Psoas muscle (tissue), 8 donors: Measurements from ENCODE around the gene TOR4A. TPM values are rescaled to one million over a fixed set of nuclear protein-coding genes. Genes with fewer than 3 reads are reported as not detected.

ENCODE experiments used
- ATAC-seq, 4 donors: fragments of 200-7000 bp; cut with Tn5 transposase; one replicate each; pipeline ENCODE4 v1.9.1; 2020; ENCODE audit warnings: moderate library complexity in 3 of 4, mild to moderate bottlenecking in 2 of 4
- DNase-seq, 2 donors: peaks; one replicate each; pipeline ENCODE4 v3.0.0-alpha.2; 2020
- H3K27ac ChIP-seq: fragments of 200-600 bp; one replicate; pipeline ENCODE4 v1.8.0; 2022
- H3K27me3 ChIP-seq, 3 donors: fragments of 200-600 bp in 1 of 3; one replicate each; pipeline versions ENCODE4 v1.6.1 to v1.8.0; 2013 to 2022; ENCODE audit warnings: low read length in 2 of 3, mild to moderate bottlenecking in 2 of 3, moderate library complexity in 1 of 3; ENCODE audit not compliant: insufficient read depth in 3 of 3
- H3K36me3 ChIP-seq, 2 donors: fragments of 200-600 bp in 1 of 2; one replicate each; pipeline versions ENCODE4 v1.6.1 to v1.8.0; 2013 to 2022; ENCODE audit warnings: low read depth in 1 of 2, mild to moderate bottlenecking in 1 of 2, moderate library complexity in 1 of 2; ENCODE audit not compliant: insufficient read depth in 1 of 2
- H3K4me1 ChIP-seq: fragments of 200-600 bp; one replicate; pipeline ENCODE4 v1.8.0; 2022
- H3K4me3 ChIP-seq: fragments of 200-600 bp; one replicate; pipeline ENCODE4 v1.8.0; 2022; ENCODE audit warnings: mild to moderate bottlenecking
- H3K9me3 ChIP-seq: fragments of 200-600 bp; one replicate; pipeline ENCODE4 v1.8.0; 2022
- WGBS, 3 donors: extraction: QIAGEN DNeasy Blood & Tissue Kit; methylation state at CpG; one replicate each; pipeline versions ENCODE4 v1.1.6 to v1.1.7; 2013; 5-methylcytosine and 5-hydroxymethylcytosine counted together
- intact Hi-C, 2 donors: fragments of 100-400 bp; cut with DNase I; formaldehyde crosslinking; loops; one replicate each; pipeline versions ENCODE4 v1.11.0 to v1.14.2; 2022
- polyA plus RNA-seq, 3 donors: library from polyadenylated mRNA; stranded (reverse); fragments of 200-250 nt; gene quantifications; one replicate each; pipeline ENCODE4 v1.2.3, GENCODE V29; 2013
- total RNA-seq, 4 donors: library from RNA; stranded (reverse); fragmentation: NEBNext Ultra II Directional in 2 of 4; extraction: Animal tissue kit (Norgen Biotek cat#: 25700) in 2 of 4; gene quantifications; one replicate each; pipeline versions ENCODE4 v1.2.1 to v1.2.4, GENCODE V29; 2021 to 2023
- TF ChIP-seq, protein P1 (sequence below): fragments of 200-600 bp; IDR thresholded peaks from one replicate; pipeline ENCODE4 v1.8.0; 2022; ENCODE audit warnings: antibody characterized with exemption
- donor health status: healthy with polysubstance abuse.
- donor health status: DM: no; HTN: no; CAD: no; lungs with moderate emphysema.
- donor health status: Bipolar disorder and iron deficiency.
- donor health status: healthy.
- donor health status: DM: yes; HTN: yes; CAD: no.
- donor health status: DM: no; HTN: no; CAD: no.
- donor health status: DM: no; HTN: no; CAD: no.
- donor health status: DM: yes; HTN: yes; CAD: no.

Gene TOR4A
- total and polyA plus RNA-seq, 7 donors = 0.77 to 2.3 (median 2.1) TPM

DNA sequence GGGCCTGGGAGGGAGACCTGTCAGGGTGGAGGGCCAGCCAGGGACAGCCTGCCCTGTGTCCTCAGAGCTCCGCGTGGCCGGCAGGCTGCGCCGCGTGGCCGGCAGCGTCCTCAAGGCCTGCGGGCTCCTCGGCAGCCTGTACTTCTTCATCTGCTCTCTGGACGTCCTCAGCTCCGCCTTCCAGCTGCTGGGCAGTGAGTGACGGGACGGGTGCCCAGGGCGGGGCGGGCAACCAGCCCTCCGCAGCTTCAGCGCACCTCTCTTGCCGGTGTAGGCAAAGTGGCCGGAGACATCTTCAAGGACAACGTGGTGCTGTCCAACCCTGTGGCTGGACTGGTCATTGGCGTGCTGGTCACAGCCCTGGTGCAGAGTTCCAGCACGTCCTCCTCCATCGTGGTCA is 45.0 kb upstream of the TOR4A start:
- intact Hi-C loops = no loop called here

DNA sequence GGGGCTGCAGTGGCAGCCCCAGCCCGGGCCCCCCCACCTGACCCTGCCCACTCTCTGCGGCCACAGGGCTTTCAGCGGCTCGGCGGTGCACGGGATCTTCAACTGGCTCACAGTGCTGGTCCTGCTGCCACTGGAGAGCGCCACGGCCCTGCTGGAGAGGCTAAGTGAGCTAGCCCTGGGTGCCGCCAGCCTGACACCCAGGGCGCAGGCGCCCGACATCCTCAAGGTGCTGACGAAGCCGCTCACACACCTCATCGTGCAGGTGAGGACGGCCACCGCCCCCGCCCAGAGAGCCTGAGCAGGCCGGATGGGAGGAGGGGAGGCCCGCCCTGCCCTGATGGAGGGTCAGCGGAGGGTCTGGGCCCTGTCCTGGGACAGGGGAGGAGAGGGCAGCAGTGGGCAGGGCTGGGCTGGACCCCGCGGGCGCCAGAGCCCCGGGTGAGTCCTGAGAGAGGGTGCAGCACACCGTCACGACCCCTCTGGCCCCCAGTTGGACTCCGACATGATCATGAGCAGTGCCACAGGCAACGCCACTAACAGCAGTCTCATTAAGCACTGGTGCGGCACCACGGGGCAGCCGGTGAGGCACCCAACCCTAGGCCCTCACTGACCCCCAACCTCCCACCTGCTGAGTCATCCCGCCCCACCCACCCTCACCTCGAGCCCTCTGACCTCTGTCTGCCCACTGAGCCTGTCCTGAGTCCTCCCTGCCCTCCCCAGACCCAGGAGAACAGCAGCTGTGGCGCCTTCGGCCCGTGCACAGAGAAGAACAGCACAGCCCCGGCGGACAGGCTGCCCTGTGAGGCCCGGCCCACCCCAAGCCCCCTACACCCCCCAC is 44.2 kb upstream of the TOR4A start:
- TF ChIP-seq, protein P1, sequence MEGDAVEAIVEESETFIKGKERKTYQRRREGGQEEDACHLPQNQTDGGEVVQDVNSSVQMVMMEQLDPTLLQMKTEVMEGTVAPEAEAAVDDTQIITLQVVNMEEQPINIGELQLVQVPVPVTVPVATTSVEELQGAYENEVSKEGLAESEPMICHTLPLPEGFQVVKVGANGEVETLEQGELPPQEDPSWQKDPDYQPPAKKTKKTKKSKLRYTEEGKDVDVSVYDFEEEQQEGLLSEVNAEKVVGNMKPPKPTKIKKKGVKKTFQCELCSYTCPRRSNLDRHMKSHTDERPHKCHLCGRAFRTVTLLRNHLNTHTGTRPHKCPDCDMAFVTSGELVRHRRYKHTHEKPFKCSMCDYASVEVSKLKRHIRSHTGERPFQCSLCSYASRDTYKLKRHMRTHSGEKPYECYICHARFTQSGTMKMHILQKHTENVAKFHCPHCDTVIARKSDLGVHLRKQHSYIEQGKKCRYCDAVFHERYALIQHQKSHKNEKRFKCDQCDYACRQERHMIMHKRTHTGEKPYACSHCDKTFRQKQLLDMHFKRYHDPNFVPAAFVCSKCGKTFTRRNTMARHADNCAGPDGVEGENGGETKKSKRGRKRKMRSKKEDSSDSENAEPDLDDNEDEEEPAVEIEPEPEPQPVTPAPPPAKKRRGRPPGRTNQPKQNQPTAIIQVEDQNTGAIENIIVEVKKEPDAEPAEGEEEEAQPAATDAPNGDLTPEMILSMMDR = no peak
- ATAC-seq (no peak), DNase-seq (no peak)
- Histone ChIP-seq H3K9me3 (no peaks in the 10 kb centered on the region), H3K36me3 (no peaks in the 10 kb centered on the region), H3K4me1 (peaks cover 23% of the 10 kb centered on the region), H3K4me3 (no peak overlapping the region), H3K27me3 (peaks cover 0 to 20% (median 15%) of the 10 kb centered on the region in 3 donors), H3K27ac (no peak overlapping the region)
- intact Hi-C loops = no loop called here
- WGBS, 3 donors = 73 to 83% (median 74%) methylated on average over 23 to 40 of the region's 40 CpGs

More for the DNA sequence above, 45.0 kb upstream of the TOR4A start:
- WGBS, 3 donors = 43 to 74% (median 63%) methylated on average over 12 to 24 of the region's 24 CpGs
- TF ChIP-seq, protein P1 = no peak
- peaks cover 0 to 25% (median 15%) of the 10 kb centered on the region in 3 donors for H3K27me3 ChIP-seq
- no peaks in the 10 kb centered on the region for H3K9me3 ChIP-seq
- DNase-seq = no peak
- peaks cover 15% of the 10 kb centered on the region for H3K4me1 ChIP-seq
- H3K36me3 ChIP-seq = no peaks in the 10 kb centered on the region
- no peak overlapping the region for H3K4me3 ChIP-seq
- no peak for ATAC-seq
- no peak overlapping the region for H3K27ac ChIP-seq

DNA sequence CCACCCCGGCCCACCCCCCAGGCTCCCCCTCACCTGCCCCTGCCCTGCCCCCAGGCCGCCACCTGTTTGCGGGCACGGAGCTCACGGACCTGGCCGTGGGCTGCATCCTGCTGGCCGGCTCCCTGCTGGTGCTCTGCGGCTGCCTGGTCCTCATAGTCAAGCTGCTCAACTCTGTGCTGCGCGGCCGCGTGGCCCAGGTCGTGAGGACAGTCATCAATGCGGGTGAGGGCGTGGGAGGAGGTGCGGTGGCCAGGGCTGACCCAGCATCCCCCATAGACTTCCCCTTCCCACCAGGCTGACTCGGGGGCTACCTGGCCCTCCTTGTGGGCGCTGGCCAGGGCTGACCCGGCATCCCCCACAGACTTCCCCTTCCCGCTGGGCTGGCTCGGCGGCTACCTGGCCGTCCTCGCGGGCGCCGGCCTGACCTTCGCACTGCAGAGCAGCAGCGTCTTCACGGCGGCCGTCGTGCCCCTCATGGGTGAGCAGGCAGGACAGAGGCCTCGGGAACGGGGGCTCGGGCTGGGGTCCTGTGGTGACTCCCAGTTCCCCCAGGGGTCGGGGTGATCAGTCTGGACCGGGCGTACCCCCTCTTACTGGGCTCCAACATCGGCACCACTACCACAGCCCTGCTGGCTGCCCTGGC is 43.4 kb upstream of the TOR4A start:
- TF ChIP-seq, protein P1 = no peak
- DNase-seq = no peak
- Histone ChIP-seq H3K27ac (no peak overlapping the region), H3K4me3 (no peak overlapping the region), H3K4me1 (peaks cover 30% of the 10 kb centered on the region), H3K9me3 (no peaks in the 10 kb centered on the region), H3K27me3 (peaks cover 0 to 15% (median 13%) of the 10 kb centered on the region in 3 donors), H3K36me3 (no peaks in the 10 kb centered on the region)
- intact Hi-C loops = no loop called here
- 51 to 74% (median 64%) methylated on average over 27 to 40 of the region's 40 CpGs for WGBS, 3 donors
- ATAC-seq = no peak

DNA sequence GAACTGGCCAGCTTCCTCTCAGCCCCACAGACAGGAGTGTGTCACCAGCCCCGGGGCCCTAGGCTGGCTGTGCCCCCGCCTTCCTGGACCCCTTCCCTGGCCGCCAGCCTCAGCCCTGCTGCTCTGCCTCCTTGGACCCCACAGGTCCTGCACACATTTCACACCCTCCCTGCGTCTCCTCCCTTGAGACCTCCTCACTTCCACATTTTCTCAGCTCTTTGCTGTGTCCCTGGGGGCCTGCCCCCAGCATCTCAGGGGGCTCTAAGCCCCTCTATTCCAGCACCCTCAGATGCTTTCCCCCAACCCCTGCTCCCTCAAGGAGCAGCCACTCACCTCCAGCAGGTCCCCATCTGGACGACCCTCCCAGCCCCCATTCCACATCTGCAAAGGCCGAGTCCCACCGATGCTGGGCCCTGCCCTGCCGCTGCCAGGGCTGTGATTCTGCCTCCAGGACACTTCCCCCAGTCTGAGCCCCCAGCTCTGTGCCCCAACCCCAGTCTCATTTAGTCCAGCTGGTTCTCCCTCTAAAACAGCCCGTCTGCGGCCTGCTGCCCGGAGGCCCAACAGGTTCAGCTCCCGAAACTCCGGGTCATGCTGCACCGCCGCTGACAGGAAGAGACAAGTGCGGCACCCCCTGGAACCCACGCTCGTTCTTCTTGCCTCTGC is 42.6 kb upstream of the TOR4A start:
- TF ChIP-seq, protein P1 = no peak
- Histone ChIP-seq H3K36me3 (no peaks in the 10 kb centered on the region), H3K4me1 (peaks cover 37% of the 10 kb centered on the region), H3K27me3 (peaks cover 0 to 15% (median 6%) of the 10 kb centered on the region in 3 donors), H3K4me3 (no peak overlapping the region), H3K27ac (no peak overlapping the region), H3K9me3 (no peaks in the 10 kb centered on the region)
- WGBS, 3 donors = 67 to 84% (median 74%) methylated on average over 16 to 18 of the region's 18 CpGs
- intact Hi-C loops = no loop called here
- DNase-seq (no peak), ATAC-seq (no peak)
